H7 (cell line): ENCODE data around the gene FXYD4. TPM values are rescaled to one million over a fixed set of nuclear protein-coding genes. Genes with fewer than 3 reads are reported as not detected.
A peak's percentile ranks its signal among the peaks of the same experiment; 100 is the strongest.

Experiments
- DNase-seq: peaks from one replicate; pipeline ENCODE4 v3.0.0; 2012
- H3K27me3 ChIP-seq: 2 replicates; pipeline ENCODE4 v1.6.0; 2011; ENCODE audit warnings: mild to moderate bottlenecking, low read length; ENCODE audit not compliant: control insufficient read depth, insufficient read depth
- H3K36me3 ChIP-seq: replicated peaks from 2 replicates; pipeline ENCODE4 v1.5.1; 2011; ENCODE audit warnings: low read length; ENCODE audit not compliant: control insufficient read depth, insufficient read depth
- H3K4me3 ChIP-seq: 2 replicates; pipeline ENCODE4 v1.5.1; 2011; ENCODE audit warnings: low read depth, mild to moderate bottlenecking, control low read depth, low read length, moderate library complexity; ENCODE audit not compliant: insufficient read depth
- total RNA-seq: library from RNA; depleted of rRNA; stranded (reverse); fragments of >200 nt; shearing (Covaris generic); gene quantifications from 2 replicates; pipeline ENCODE4 v1.2.3, GENCODE V29; 2014

The FXYD4 gene
- total RNA-seq, 1 experiment from 2014 or later, result not detected

GRCh38 chr10:43403911-43404703 lies 32.7 kb downstream of the FXYD4 start:
- DNase-seq, result no peak
- no peaks in the 10 kb centered on the region for H3K36me3 ChIP-seq
- no peak overlapping the region for H3K4me3 ChIP-seq
- H3K27me3 ChIP-seq, result no peaks in the 10 kb centered on the region

DNA sequence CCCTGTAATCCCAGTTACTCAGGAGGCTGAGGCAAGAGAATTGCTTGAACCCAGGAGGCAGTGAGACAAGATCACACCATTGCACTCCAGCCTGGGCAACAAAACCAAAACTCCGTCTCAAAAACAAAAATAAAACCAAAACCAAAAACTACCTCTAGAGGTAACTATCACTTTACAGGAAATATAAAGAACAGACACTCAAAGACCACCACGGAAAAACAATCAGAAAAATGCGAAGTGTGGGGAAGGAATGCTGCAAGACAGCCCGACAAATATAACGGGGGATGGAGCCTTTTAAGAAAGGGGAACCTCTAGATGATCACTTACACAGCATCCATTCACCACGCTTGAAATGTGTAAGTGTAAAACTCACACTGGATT lies 33.3 kb downstream of the FXYD4 start:
- Histone ChIP-seq H3K27me3 (no peaks in the 10 kb centered on the region), H3K4me3 (no peak overlapping the region), H3K36me3 (no peaks in the 10 kb centered on the region)
- DNase-seq, result no peak

GRCh38 chr10:43407148-43407575 lies 35.7 kb downstream of the FXYD4 start:
- DNase-seq, result peak; percentile 81
- H3K27me3 ChIP-seq, result no peaks in the 10 kb centered on the region
- H3K4me3 ChIP-seq, result peak overlapping the region; percentile 78
- H3K36me3 ChIP-seq, result no peaks in the 10 kb centered on the region

DNA sequence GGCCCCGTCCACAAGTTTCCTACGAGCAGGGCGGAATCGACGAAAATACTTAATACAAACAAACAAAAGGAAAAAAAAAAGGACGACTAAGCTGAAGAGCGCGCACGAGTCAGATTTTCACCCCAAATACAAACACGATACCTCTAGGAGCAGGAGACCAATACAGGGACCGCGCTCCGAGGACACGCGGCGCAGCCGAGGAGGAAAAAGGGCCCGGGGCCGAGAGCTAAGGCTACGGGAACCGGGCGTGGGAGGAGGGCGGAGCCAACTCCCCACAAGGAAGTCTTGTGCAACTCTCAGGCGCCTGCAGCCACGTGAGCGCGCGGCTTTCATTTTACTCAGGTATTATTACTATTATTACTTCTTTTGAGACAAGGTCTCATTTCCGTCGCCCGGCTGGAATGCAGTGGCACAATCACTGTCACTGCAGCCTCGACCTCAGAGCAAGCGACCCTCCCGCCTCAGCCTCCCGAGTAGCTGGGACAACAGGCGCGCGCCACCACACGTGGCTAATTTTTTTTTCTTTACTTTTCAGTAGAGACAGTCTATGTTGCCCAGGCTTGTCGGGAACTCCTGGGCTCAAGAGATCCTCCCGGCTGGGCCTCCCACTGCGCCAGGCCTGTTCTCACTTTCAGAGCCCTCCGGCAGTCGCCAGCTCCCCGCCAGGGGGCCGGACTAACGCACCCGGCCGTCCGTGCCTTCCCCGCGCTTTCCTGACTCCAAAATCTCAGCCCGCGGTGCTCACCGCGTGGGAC lies 36.3 kb downstream of the FXYD4 start:
- DNase-seq, result peak; percentile 89
- peak overlapping the region; percentile 78 for H3K4me3 ChIP-seq
- no peaks in the 10 kb centered on the region for H3K27me3 ChIP-seq
- no peaks in the 10 kb centered on the region for H3K36me3 ChIP-seq

- peak overlapping the region; percentile 78 for H3K4me3 ChIP-seq
- DNase-seq, result no peak
- no peaks in the 10 kb centered on the region for H3K27me3 ChIP-seq
- no peaks in the 10 kb centered on the region for H3K36me3 ChIP-seq
Measured at GRCh38 chr10:43408331-43408709, 36.9 kb downstream of the FXYD4 start.

DNA sequence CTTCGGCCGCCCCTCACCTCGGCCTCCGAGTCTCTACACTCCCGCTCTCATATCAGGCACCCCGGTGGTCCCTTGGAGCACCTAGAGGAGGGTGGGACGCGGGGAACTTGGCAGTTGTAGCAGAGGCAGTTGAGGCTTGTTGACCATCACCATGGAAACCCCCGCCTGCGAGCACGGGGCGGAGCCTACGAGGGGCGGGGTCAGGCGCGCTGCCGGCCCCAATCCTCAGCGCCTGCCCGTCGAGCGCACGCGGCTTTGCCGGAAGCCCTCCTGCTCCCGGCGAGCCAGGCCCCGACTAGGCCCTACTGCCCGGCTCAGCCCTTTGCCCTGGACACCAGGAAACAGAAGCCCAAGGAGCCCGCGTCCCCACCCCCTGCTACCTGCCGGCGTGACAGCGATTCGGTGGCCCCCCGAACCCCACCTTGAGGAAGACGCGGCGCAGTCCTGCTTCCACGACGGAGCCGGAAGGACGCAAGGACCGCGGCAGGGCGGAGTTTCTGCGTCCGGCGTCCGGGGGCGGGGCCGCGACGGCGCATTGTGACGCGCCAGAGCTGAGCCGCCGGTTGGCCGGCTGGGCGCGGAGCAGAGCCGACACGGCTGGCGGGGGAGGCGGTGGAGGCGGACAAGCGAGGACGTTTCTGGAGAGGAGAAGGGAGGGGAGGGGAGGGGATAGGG lies 37.4 kb downstream of the FXYD4 start, which contains the start of gene HNRNPF:
HNRNPF (minus strand) TSS at position 477 of the 675 bp plus-strand sequence. CDS start 21,302 bp downstream, outside the sequence.
- no peaks in the 10 kb centered on the region for H3K36me3 ChIP-seq
- no peaks in the 10 kb centered on the region for H3K27me3 ChIP-seq
- peak within 1 kb of the TSS; percentile 78 for H3K4me3 ChIP-seq
- peak; percentile 97 for DNase-seq

DNA sequence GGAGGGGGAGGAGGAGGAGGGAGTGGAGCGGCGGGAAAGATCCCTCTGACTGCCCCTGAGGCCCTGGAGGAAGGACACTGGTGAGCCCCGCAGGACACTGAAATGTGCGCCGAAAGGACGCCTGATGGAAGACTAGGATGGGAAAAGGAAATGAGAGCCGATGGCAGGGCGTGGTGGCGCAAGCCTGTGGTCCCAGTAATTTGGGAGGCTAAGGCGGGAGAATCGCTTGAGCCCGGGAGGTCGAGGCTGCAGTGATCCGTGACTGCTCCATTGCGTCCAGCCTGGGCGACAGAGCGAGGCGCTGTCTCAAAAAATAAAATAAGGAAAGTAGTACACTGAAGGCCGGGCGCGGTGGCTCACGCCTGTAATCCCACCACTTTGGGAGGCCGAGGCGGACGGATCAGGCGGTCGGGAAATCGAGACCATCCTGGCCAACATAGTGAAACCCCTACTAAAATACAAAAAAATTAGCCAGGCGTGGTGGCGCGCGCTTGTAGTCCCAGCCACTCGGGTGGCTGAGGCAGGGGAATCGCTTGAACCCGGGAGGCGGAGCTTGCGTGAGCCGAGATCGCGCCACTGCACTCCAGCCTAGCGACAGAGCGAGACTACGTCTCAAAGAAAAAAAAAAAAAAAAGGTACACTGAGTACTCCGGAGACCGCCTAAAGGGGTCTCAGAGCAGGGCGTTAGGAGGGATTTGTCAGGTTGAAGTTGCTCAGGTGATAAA lies 38.1 kb downstream of the FXYD4 start:
- no peaks in the 10 kb centered on the region for H3K36me3 ChIP-seq
- peak overlapping the region; percentile 72 for H3K4me3 ChIP-seq
- H3K27me3 ChIP-seq, result no peaks in the 10 kb centered on the region
- DNase-seq, result no peak

DNA sequence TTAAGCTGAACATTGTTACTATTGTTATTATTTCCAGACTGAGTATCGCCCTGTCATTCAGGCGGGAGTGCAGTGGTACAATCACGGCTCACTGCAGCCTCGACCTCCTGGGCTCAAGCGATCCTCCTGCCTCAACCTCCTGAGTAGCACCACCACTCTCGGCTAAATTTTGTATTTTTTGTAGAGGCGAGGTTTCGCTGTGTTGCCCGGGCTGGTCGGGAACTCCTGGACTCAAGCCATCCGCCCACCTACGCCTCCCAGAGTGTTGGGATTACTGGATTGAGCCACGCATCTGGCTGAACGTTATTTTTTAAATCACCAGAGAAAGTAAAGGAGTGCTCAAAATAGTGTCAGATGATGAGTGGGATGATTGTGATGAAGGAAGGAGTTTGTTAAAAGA lies 38.9 kb downstream of the FXYD4 start:
- Histone ChIP-seq H3K36me3 (no peaks in the 10 kb centered on the region), H3K4me3 (no peak overlapping the region), H3K27me3 (no peaks in the 10 kb centered on the region)
- no peak for DNase-seq

GRCh38 chr10:43411536-43411935 lies 40.1 kb downstream of the FXYD4 start:
- no peak for DNase-seq
- no peak overlapping the region for H3K4me3 ChIP-seq
- H3K36me3 ChIP-seq, result no peaks in the 10 kb centered on the region
- no peaks in the 10 kb centered on the region for H3K27me3 ChIP-seq

DNA sequence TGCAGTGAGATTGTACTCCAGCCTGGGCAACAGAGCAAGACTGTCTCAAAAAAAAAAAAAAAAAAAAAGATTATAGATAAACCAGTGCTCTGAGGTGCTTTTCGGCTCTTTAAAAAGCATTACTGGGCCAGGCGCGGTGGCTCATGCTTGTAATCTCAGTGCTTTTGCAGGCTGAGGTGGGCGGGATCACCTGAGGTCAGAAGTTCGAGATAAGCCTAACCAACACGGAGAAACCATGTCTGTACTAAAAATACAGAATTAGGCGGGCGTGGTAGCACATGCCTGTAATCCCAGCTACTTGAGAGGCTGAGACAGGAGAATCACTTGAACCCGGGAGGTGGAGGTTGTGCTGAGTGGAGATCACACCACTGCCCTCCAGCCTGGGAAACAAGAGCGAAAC lies 44.1 kb downstream of the FXYD4 start:
- H3K27me3 ChIP-seq, result no peaks in the 10 kb centered on the region
- H3K36me3 ChIP-seq, result no peaks in the 10 kb centered on the region
- no peak overlapping the region for H3K4me3 ChIP-seq
- no peak for DNase-seq

GRCh38 chr10:43417950-43418768 lies 46.7 kb downstream of the FXYD4 start:
- DNase-seq, result no peak

DNA sequence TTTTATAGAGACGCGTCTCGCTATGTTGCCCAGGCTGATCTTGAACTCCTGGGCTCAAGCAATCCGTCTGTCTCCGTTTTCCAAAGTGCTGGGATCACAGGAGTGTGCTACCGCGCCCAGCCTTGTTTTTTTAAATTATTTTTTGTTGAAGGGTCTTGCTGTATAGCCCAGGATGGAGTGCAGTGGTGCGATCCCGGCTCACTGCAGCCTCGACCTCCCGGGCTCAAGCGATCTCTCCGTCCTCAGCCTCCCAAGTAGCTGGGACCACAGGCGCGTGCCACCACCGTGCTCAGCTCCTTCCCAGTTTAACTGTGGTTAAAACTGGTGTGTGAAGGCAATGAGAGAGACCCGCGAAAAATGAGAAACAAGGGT lies 48.5 kb downstream of the FXYD4 start:
- DNase-seq, result no peak
- Histone ChIP-seq H3K27me3 (peaks cover 2% of the 10 kb centered on the region; the same call in 1 of the 2 replicates), H3K36me3 (no peaks in the 10 kb centered on the region), H3K4me3 (no peak overlapping the region)

More at GRCh38 chr10:43417950-43418768, 46.7 kb downstream of the FXYD4 start:
- H3K4me3 ChIP-seq, result no peak overlapping the region
- no peaks in the 10 kb centered on the region for H3K36me3 ChIP-seq
- H3K27me3 ChIP-seq, result peaks cover 2% of the 10 kb centered on the region; the same call in 1 of the 2 replicates

GRCh38 chr10:43420369-43421200 lies 49.1 kb downstream of the FXYD4 start:
- peak; percentile 93 for DNase-seq
- H3K27me3 ChIP-seq, result peaks cover 2% of the 10 kb centered on the region; the same call in 1 of the 2 replicates
- H3K4me3 ChIP-seq, result peak overlapping the region; percentile 53
- H3K36me3 ChIP-seq, result no peaks in the 10 kb centered on the region
